ENCODE results near the gene LAPTM5.

DNA sequence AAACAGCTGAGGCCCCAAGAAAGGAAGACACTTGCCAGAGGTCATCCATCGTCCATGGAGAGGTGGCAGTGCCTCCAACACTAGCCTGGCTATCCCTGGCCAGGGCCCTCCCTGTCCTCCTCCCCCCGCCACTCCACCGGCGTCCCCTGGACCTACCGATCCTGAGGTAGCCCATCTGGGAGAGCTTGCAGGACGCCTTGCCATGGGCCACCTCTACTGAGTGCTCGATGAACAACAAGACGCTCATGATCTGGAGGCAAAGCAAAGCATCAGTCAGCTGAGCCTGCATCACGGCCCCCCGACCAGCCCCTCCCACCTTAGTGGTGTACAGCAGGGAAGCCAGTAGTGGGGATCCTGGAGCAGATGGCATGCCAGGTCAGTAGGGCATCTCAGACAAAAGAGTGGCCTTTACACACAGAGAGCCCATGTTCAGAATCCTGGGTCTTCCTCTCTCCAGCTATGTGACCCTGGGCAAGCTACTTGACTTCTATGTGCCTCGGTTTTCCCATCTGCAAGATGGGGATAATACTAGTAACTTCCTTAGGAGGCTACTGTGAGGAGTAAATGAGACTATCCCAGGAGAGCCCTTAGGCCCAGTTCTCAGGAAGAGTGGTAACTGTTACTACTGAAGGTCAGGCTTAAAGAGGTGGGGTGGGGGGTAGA lies 15.1 kb downstream of the LAPTM5 start:
- TF ChIP-seq, protein P1, sequence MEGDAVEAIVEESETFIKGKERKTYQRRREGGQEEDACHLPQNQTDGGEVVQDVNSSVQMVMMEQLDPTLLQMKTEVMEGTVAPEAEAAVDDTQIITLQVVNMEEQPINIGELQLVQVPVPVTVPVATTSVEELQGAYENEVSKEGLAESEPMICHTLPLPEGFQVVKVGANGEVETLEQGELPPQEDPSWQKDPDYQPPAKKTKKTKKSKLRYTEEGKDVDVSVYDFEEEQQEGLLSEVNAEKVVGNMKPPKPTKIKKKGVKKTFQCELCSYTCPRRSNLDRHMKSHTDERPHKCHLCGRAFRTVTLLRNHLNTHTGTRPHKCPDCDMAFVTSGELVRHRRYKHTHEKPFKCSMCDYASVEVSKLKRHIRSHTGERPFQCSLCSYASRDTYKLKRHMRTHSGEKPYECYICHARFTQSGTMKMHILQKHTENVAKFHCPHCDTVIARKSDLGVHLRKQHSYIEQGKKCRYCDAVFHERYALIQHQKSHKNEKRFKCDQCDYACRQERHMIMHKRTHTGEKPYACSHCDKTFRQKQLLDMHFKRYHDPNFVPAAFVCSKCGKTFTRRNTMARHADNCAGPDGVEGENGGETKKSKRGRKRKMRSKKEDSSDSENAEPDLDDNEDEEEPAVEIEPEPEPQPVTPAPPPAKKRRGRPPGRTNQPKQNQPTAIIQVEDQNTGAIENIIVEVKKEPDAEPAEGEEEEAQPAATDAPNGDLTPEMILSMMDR (IDR thresholded peaks at IDR 0.05): no peak
- TF ChIP-seq POLR2AphosphoS5 (IDR thresholded peaks at IDR 0.05) (no peak), POLR2A (IDR thresholded peaks at IDR 0.05) (no peak), EP300 (IDR thresholded peaks at IDR 0.05) (no peak)

Measured in upper lobe of left lung (tissue), 4 donors.